HCT116 (cell line): ENCODE measurements around the gene ZNF532. TPM values are rescaled to one million over a fixed set of nuclear protein-coding genes. Genes with fewer than 3 reads are reported as not detected.

Experiments used
- ATAC-seq: fragments of 200-7000 bp; cut with Tn5 transposase; 2 replicates; pipeline ENCODE4 v1.9.1; 2020; ENCODE audit warnings: mild to moderate bottlenecking, moderate library complexity
- BruUV-seq: library from RNA; stranded (reverse); fragments of 400-500 nt; replicated peaks from 2 replicates; lab custom pipeline; 2021; lab: Mats Ljungman, UMichigan
- CTCF ChIA-PET: fragments of 300-600 bp; sonication (Branson Sonifier 250); formaldehyde crosslinking; loops from one replicate; lab custom pipeline; 2021; ENCODE audit warnings: antibody characterized with exemption; lab: Charles Lee
- POLR2A ChIA-PET: fragments of 300-600, 350-600 bp; sonication (Branson Sonifier 250); formaldehyde crosslinking; loops from one replicate; lab custom pipeline; 2021; ENCODE audit warnings: antibody characterized with exemption; lab: Charles Lee
- RAD21 ChIA-PET, 2 experiments: fragments of 300-600 bp; sonication (Branson Sonifier 250); formaldehyde crosslinking; loops; one replicate each; lab custom pipeline; 2023; ENCODE audit warnings: low total read pairs in 2 of 2; ENCODE audit not compliant: uncharacterized antibody in 2 of 2, unreplicated experiment in 2 of 2, low non-redundant PET in 1 of 2; lab: Charles Lee
- DNase-seq: peaks from one replicate; pipeline ENCODE4 v3.0.0-alpha.2; 2010; ENCODE audit warnings: low read depth, low spot score
- H2AFZ ChIP-seq: fragments of 200-600 bp; shearing (Covaris generic), sonication (generic); 2 replicates; pipeline ENCODE4 v1.6.1; 2017; ENCODE audit warnings: low read depth, mixed run types, mixed read lengths, antibody characterized with exemption, low read length; ENCODE audit not compliant: poor library complexity, severe bottlenecking
- H3K27ac ChIP-seq: 2 replicates; pipeline ENCODE4 v1.5.1; 2012; ENCODE audit warnings: low read depth, low read length
- H3K27me3 ChIP-seq: fragments of 200-600 bp; sonication (generic); 2 replicates; pipeline ENCODE4 v1.6.1; 2016; ENCODE audit warnings: mixed run types, low read length, mixed read lengths; ENCODE audit not compliant: insufficient read depth
- H3K36me3 ChIP-seq, 2 experiments: fragments of 200-500 bp in 1 of 2; fragments of 200-600 bp in 1 of 2; sonication (Bioruptor generic) in 1 of 2; sonication (generic) in 1 of 2; 2 replicates each; pipeline versions ENCODE4 v1.5.1 to v1.6.1; 2014 to 2016; ENCODE audit warnings: low read length in 2 of 2, inconsistent platforms in 1 of 2, mixed read lengths in 1 of 2, mixed run types in 1 of 2; ENCODE audit not compliant: insufficient read depth in 2 of 2, control insufficient read depth in 1 of 2
- H3K4me1 ChIP-seq, 2 experiments: fragments of 200-600 bp in 1 of 2; sonication (generic) in 1 of 2; 2 replicates each; pipeline versions ENCODE4 v1.5.1 to v1.6.1; 2012 to 2017; ENCODE audit warnings: low read length in 2 of 2, inconsistent platforms in 1 of 2, mild to moderate bottlenecking in 1 of 2, mixed read lengths in 1 of 2, mixed run types in 1 of 2, moderate library complexity in 1 of 2; ENCODE audit not compliant: insufficient read depth in 2 of 2, control insufficient read depth in 1 of 2
- H3K4me2 ChIP-seq: fragments of 200-600 bp; sonication (generic); 2 replicates; pipeline ENCODE4 v1.6.1; 2017; ENCODE audit warnings: mixed run types, low read length, mixed read lengths
- H3K4me3 ChIP-seq, 2 experiments: fragments of 200-600 bp in 1 of 2; sonication (generic) in 1 of 2; replicated peaks in 1 of 2; 2 replicates each; pipeline ENCODE4 v1.5.1; 2011 to 2016; ENCODE audit warnings: low read length in 2 of 2, control low read depth in 1 of 2, low read depth in 1 of 2, mild to moderate bottlenecking in 1 of 2, mixed read lengths in 1 of 2, mixed run types in 1 of 2
- H3K79me2 ChIP-seq: fragments of 200-600 bp; sonication (generic); 2 replicates; pipeline ENCODE4 v1.6.1; 2017; ENCODE audit warnings: mild to moderate bottlenecking, mixed run types, low read length, moderate library complexity, mixed read lengths; ENCODE audit not compliant: insufficient read depth
- H3K9ac ChIP-seq: fragments of 200-600 bp; sonication (generic); 2 replicates; pipeline ENCODE4 v1.6.1; 2016; ENCODE audit warnings: low read length, mixed read lengths
- H3K9me2 ChIP-seq: fragments of 200-600 bp; sonication (generic), shearing (Covaris generic); 2 replicates; pipeline ENCODE4 v1.6.1; 2017; ENCODE audit warnings: mixed run types, mild to moderate bottlenecking, moderate library complexity; ENCODE audit not compliant: insufficient read depth
- H3K9me3 ChIP-seq, 2 experiments: fragments of 200-500 bp in 1 of 2; fragments of 200-600 bp in 1 of 2; sonication (Bioruptor generic) in 1 of 2; sonication (generic) in 1 of 2; 2 replicates each; pipeline ENCODE4 v1.6.1; 2014 to 2017; ENCODE audit warnings: low read length in 2 of 2, mixed read lengths in 2 of 2, inconsistent platforms in 1 of 2, low read depth in 1 of 2, mild to moderate bottlenecking in 1 of 2, mixed run types in 1 of 2, moderate library complexity in 1 of 2; ENCODE audit not compliant: control insufficient read depth in 1 of 2, insufficient read depth in 1 of 2
- H4K20me1 ChIP-seq: fragments of 200-600 bp; sonication (generic), shearing (Covaris generic); 2 replicates; pipeline ENCODE4 v1.6.1; 2017; ENCODE audit warnings: mixed run types, mild to moderate bottlenecking, moderate library complexity; ENCODE audit not compliant: insufficient read depth
- CBX3 ChIP-seq: IDR thresholded peaks from 2 replicates; pipeline ENCODE4 v1.6.1; 2012; ENCODE audit warnings: low read depth
- CEBPB ChIP-seq: IDR thresholded peaks from 2 replicates; pipeline ENCODE4 v1.6.1; 2012; ENCODE audit warnings: low read depth
- CTCF ChIP-seq, 3 experiments: fragments of 200-600 bp in 1 of 3; sonication (generic) in 1 of 3; IDR thresholded peaks in 2 of 3; conservative IDR thresholded peaks in 1 of 3; 2 replicates each; pipeline ENCODE4 v1.5.1; 2012 to 2017; ENCODE audit warnings: low read depth in 2 of 3, low read length in 2 of 3, antibody characterized with exemption in 1 of 3, borderline replicate concordance in 1 of 3, control low read depth in 1 of 3, mild to moderate bottlenecking in 1 of 3, mixed read lengths in 1 of 3, mixed run types in 1 of 3, moderate library complexity in 1 of 3; ENCODE audit not compliant: insufficient read depth in 1 of 3
- ELF1 ChIP-seq: IDR thresholded peaks from 2 replicates; pipeline ENCODE4 v1.6.1; 2012; ENCODE audit warnings: low read depth, borderline replicate concordance
- EZH2 ChIP-seq: fragments of 200-600 bp; sonication (generic); IDR thresholded peaks from 2 replicates; pipeline ENCODE4 v1.6.1; 2017; ENCODE audit warnings: antibody characterized with exemption, mixed run types
- EZH2phosphoT487 ChIP-seq: fragments of 200-600 bp; IDR thresholded peaks from 2 replicates; pipeline ENCODE4 v1.6.1; 2018; ENCODE audit warnings: antibody characterized with exemption, borderline replicate concordance
- FOSL1 ChIP-seq: IDR thresholded peaks from 2 replicates; pipeline ENCODE4 v1.6.1; 2012; ENCODE audit warnings: low read depth
- MAX ChIP-seq: IDR thresholded peaks from 2 replicates; pipeline ENCODE4 v1.6.1; 2012
- POLR2A ChIP-seq: IDR thresholded peaks from 2 replicates; pipeline ENCODE4 v1.7.0; 2011; ENCODE audit warnings: borderline replicate concordance; ENCODE audit not compliant: insufficient read depth, insufficient read length; ENCODE audit errors: extremely low read depth
- POLR2AphosphoS5 ChIP-seq: IDR thresholded peaks from 2 replicates; pipeline ENCODE4 v1.6.1; 2011; ENCODE audit warnings: mild to moderate bottlenecking, low read depth, low read length, moderate library complexity
- RAD21 ChIP-seq: IDR thresholded peaks from 2 replicates; pipeline ENCODE4 v1.6.1; 2012; ENCODE audit warnings: low read depth, mild to moderate bottlenecking
- SIN3A ChIP-seq: IDR thresholded peaks from 2 replicates; pipeline ENCODE4 v1.6.1; 2012; ENCODE audit warnings: low read depth
- SRF ChIP-seq: IDR thresholded peaks from 2 replicates; pipeline ENCODE4 v1.6.1; 2012; ENCODE audit warnings: low read depth
- TCF7L2 ChIP-seq: IDR thresholded peaks from 2 replicates; pipeline ENCODE4 v1.7.0; 2011; ENCODE audit warnings: borderline replicate concordance, inconsistent platforms; ENCODE audit not compliant: insufficient read depth, insufficient read length; ENCODE audit errors: extremely low read depth
- ZBTB33 ChIP-seq: IDR thresholded peaks from 2 replicates; pipeline ENCODE4 v1.6.1; 2011; ENCODE audit warnings: mild to moderate bottlenecking, low read length, moderate library complexity; ENCODE audit not compliant: insufficient replicate concordance; ENCODE audit errors: extremely low read depth
- ZFX ChIP-seq: fragments of 450-650 bp; IDR thresholded peaks from 2 replicates; pipeline ENCODE4 v1.6.1; 2017
- ZNF274 ChIP-seq: fragments of 200-500 bp; sonication (Bioruptor generic); IDR thresholded peaks from 2 replicates; pipeline ENCODE4 v1.6.1; 2014; ENCODE audit warnings: mild to moderate bottlenecking, low read depth, low read length, inconsistent platforms
- intact Hi-C: fragments of 100-400 bp; cut with micrococcal nuclease; formaldehyde crosslinking; loops from 2 replicates; pipeline ENCODE4 v1.10.0; 2022
- total RNA-seq: library from RNA; stranded (reverse); gene quantifications from one replicate; pipeline ENCODE4 v1.2.1, GENCODE V29; 2021; ENCODE audit not compliant: unreplicated experiment
- TF ChIP-seq, protein P1 (sequence below): IDR thresholded peaks from 2 replicates; pipeline ENCODE4 v1.6.1; 2012; ENCODE audit warnings: low read depth

Gene ZNF532
- total RNA-seq, 1 experiment from 2014 or later = 11.6 TPM

DNA sequence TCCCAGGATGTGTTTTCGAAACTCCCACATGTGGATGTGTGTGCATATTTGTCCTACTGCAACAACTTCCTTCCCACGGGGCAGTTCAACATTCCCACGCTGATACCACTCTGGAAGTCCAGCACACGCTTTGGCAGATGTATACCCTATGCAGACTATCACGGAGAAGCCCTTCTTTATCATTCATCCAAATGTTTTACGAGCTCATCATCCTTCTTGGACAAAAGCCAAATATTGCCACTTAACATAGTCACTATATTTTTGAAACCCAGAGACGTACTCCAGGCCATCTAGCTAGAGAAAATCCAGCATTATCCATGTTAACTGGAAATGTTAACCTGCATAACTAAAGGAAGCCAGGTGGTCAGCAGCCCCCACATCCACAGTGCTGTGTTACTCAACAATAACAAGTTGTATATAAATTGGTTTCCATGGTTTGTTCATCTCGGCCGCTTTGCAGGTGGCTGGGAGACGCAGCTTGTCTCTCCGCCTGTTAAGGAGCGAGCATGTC is 131.5 kb downstream of the ZNF532 start:
- H3K4me2 ChIP-seq = no peak overlapping the region
- no TSS peak for BruUV-seq

More for the DNA sequence above, 131.5 kb downstream of the ZNF532 start:
- H3K9me3 ChIP-seq = no peaks in the 10 kb centered on the region
- H3K9me2 ChIP-seq = no peaks in the 10 kb centered on the region; the same call in 1 of the 2 replicates
- H2AFZ ChIP-seq = no peak overlapping the region
- no peak overlapping the region for H3K27ac ChIP-seq
- RAD21 ChIA-PET = no interaction called here
- no peak overlapping the region for H3K9ac ChIP-seq
- no peaks in the 10 kb centered on the region for H4K20me1 ChIP-seq
- no peak overlapping the region for H3K4me3 ChIP-seq
- ATAC-seq = no peak
- intact Hi-C loops = no loop called here
- POLR2A ChIA-PET = no interaction called here
- H3K27me3 ChIP-seq = no peaks in the 10 kb centered on the region
- no peaks in the 10 kb centered on the region for H3K36me3 ChIP-seq
- TF ChIP-seq RAD21 (no peak), ELF1 (no peak), POLR2AphosphoS5 (no peak), MAX (no peak), CEBPB (no peak), EZH2phosphoT487 (no peak), FOSL1 (no peak), SRF (no peak), ZBTB33 (no peak), CTCF (IDR thresholded peaks at IDR 0.05 in 2 of 3, conservative IDR thresholded peaks at IDR 0.05 in 1 of 3; ENCODE audit: borderline replicate concordance in 1 of 3, insufficient read depth in 1 of 3, low read depth in 2 of 3, low read length in 2 of 3) (no peak), POLR2A (no peak), EZH2 (no peak), SIN3A (no peak), ZNF274 (no peak), CBX3 (no peak), TCF7L2 (no peak), ZFX (no peak)
- TF ChIP-seq, protein P1, sequence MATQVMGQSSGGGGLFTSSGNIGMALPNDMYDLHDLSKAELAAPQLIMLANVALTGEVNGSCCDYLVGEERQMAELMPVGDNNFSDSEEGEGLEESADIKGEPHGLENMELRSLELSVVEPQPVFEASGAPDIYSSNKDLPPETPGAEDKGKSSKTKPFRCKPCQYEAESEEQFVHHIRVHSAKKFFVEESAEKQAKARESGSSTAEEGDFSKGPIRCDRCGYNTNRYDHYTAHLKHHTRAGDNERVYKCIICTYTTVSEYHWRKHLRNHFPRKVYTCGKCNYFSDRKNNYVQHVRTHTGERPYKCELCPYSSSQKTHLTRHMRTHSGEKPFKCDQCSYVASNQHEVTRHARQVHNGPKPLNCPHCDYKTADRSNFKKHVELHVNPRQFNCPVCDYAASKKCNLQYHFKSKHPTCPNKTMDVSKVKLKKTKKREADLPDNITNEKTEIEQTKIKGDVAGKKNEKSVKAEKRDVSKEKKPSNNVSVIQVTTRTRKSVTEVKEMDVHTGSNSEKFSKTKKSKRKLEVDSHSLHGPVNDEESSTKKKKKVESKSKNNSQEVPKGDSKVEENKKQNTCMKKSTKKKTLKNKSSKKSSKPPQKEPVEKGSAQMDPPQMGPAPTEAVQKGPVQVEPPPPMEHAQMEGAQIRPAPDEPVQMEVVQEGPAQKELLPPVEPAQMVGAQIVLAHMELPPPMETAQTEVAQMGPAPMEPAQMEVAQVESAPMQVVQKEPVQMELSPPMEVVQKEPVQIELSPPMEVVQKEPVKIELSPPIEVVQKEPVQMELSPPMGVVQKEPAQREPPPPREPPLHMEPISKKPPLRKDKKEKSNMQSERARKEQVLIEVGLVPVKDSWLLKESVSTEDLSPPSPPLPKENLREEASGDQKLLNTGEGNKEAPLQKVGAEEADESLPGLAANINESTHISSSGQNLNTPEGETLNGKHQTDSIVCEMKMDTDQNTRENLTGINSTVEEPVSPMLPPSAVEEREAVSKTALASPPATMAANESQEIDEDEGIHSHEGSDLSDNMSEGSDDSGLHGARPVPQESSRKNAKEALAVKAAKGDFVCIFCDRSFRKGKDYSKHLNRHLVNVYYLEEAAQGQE = no peak
- no peak for DNase-seq
- no peaks in the 10 kb centered on the region for H3K79me2 ChIP-seq
- CTCF ChIA-PET = no interaction called here
- H3K4me1 ChIP-seq = peaks cover 4 to 41% of the 10 kb centered on the region in 2 experiments; a peak in 3 of 4 replicates
